GM12878 (cell line): ENCODE measurements around the gene LSM12. TPM values are rescaled to one million over a fixed set of nuclear protein-coding genes. Genes with fewer than 3 reads are reported as not detected.
A peak's percentile ranks its signal among the peaks of the same experiment; 100 is the strongest.

ENCODE experiments used
- ATAC-seq: fragments of 200-7000 bp; cut with Tn5 transposase; 3 replicates; pipeline ENCODE4 v1.9.1; 2020; ENCODE audit warnings: mild to moderate bottlenecking, moderate library complexity
- BruUV-seq: library from RNA; stranded (reverse); fragments of 400-500 nt; replicated peaks from 2 replicates; lab custom pipeline; 2021; lab: Mats Ljungman, UMichigan
- CTCF ChIA-PET: fragments of 300-600 bp; sonication (Branson Sonifier 250); formaldehyde crosslinking; extraction: SDS; loops from one replicate; lab custom pipeline; 2021; ENCODE audit warnings: inconsistent platforms; lab: Yijun Ruan, JAX
- POLR2A ChIA-PET: fragments of 350-600 bp; formaldehyde crosslinking; extraction: SDS; loops from one replicate; lab custom pipeline; 2021; ENCODE audit warnings: inconsistent platforms; lab: Charles Lee
- RAD21 ChIA-PET: fragments of 300-600 bp; sonication (Branson Sonifier 250); formaldehyde crosslinking; loops from one replicate; lab custom pipeline; 2023; ENCODE audit warnings: antibody characterized with exemption; ENCODE audit not compliant: unreplicated experiment; lab: Charles Lee
- SMC1A ChIA-PET: fragments of 300-600 bp; sonication (Branson Sonifier 250); formaldehyde crosslinking; loops from one replicate; lab custom pipeline; 2023; ENCODE audit not compliant: unreplicated experiment, uncharacterized antibody; lab: Charles Lee
- DNase-seq: peaks from one replicate; pipeline ENCODE4 v3.0.0-alpha.2; 2011; ENCODE audit warnings: low read depth, low spot score
- FAIRE-seq: peaks from 3 replicates; lab custom pipeline; 2011; peaks lifted over from hg19 to GRCh38; lab: Jason Lieb, UNC
- H2AFZ ChIP-seq: 2 replicates; pipeline ENCODE4 v1.6.0; 2011; ENCODE audit warnings: low read depth, low read length, control low read depth; ENCODE audit not compliant: control insufficient read depth
- H3K27ac ChIP-seq: 2 replicates; pipeline ENCODE4 v1.5.1; 2011; ENCODE audit warnings: control low read depth; ENCODE audit not compliant: control insufficient read depth, insufficient read depth
- H3K27me3 ChIP-seq, 2 experiments: replicated peaks in 1 of 2; 2 replicates each; pipeline versions ENCODE4 v1.6.0 to v1.6.1; 2011; ENCODE audit warnings: low read length in 1 of 2; ENCODE audit not compliant: control insufficient read depth in 2 of 2, insufficient read depth in 2 of 2
- H3K36me3 ChIP-seq, 2 experiments: 2 replicates each; pipeline ENCODE4 v1.5.1; 2011; ENCODE audit warnings: low read length in 1 of 2; ENCODE audit not compliant: control insufficient read depth in 2 of 2, insufficient read depth in 2 of 2
- H3K4me1 ChIP-seq: 2 replicates; pipeline ENCODE4 v1.6.1; 2011; ENCODE audit warnings: mild to moderate bottlenecking, low read length, moderate library complexity, mixed read lengths; ENCODE audit not compliant: control insufficient read depth, insufficient read depth
- H3K4me2 ChIP-seq: 2 replicates; pipeline ENCODE4 v1.6.0; 2011; ENCODE audit warnings: control low read depth; ENCODE audit not compliant: control insufficient read depth, insufficient read depth
- H3K4me3 ChIP-seq: fragments of 200-600 bp; sonication (generic); 2 replicates; pipeline ENCODE4 v1.5.1; 2016
- H3K79me2 ChIP-seq: 2 replicates; pipeline ENCODE4 v1.6.0; 2011; ENCODE audit warnings: low read length; ENCODE audit not compliant: control insufficient read depth, insufficient read depth
- H3K9ac ChIP-seq: 2 replicates; pipeline ENCODE4 v1.8.0; 2011; ENCODE audit warnings: low read length, control low read depth, mixed read lengths; ENCODE audit not compliant: control insufficient read depth, insufficient read depth
- H3K9me3 ChIP-seq: replicated peaks from 3 replicates; pipeline ENCODE4 v1.5.1; 2011; ENCODE audit warnings: mild to moderate bottlenecking, low read length; ENCODE audit not compliant: control insufficient read depth, insufficient read depth
- H4K20me1 ChIP-seq: 2 replicates; pipeline ENCODE4 v1.6.0; 2011; ENCODE audit not compliant: control insufficient read depth, insufficient read depth
- CREM ChIP-seq: IDR thresholded peaks from 2 replicates; pipeline ENCODE4 v1.6.1; 2014; ENCODE audit warnings: antibody characterized with exemption, low read depth
- EGR1 ChIP-seq, 2 experiments: IDR thresholded peaks; 1 replicate in 1 of 2; 2 replicates in 1 of 2; pipeline ENCODE4 v1.6.1; 2011 to 2012; ENCODE audit warnings: low read depth in 2 of 2, low read length in 2 of 2, borderline replicate concordance in 1 of 2, mild to moderate bottlenecking in 1 of 2, moderate library complexity in 1 of 2
- IKZF1 ChIP-seq: fragments of 450-650 bp; conservative IDR thresholded peaks from 2 replicates; pipeline ENCODE4 v1.6.1; 2017; ENCODE audit warnings: antibody characterized with exemption, mild to moderate bottlenecking
- NR2F1 ChIP-seq: fragments of 450-650 bp; conservative IDR thresholded peaks from 2 replicates; pipeline ENCODE4 v1.6.1; 2017; ENCODE audit warnings: mild to moderate bottlenecking
- PAX5 ChIP-seq: IDR thresholded peaks from 2 replicates; pipeline ENCODE4 v1.6.1; 2011; ENCODE audit warnings: low read depth, low read length, borderline replicate concordance
- WRNIP1 ChIP-seq: IDR thresholded peaks from 2 replicates; pipeline ENCODE4 v1.6.1; 2011; ENCODE audit warnings: low read depth, low read length, improper control_type of control experiment, borderline replicate concordance
- WGBS: methylation state at CpG from one replicate; pipeline ENCODE4 v1.1.6; 2016; ENCODE audit warnings: low lambda C conversion rate; ENCODE audit not compliant: insufficient replicate concordance, insufficient coverage; ENCODE audit errors: missing lambda C conversion rate; 5-methylcytosine and 5-hydroxymethylcytosine counted together
- in situ Hi-C: fragments of 300-500 bp; cut with MboI; formaldehyde crosslinking; loops from 9 replicates; pipeline ENCODE4 v1.14.3; 2018; ENCODE audit warnings: mixed read lengths
- intact Hi-C: fragments of 100-400 bp; cut with micrococcal nuclease; formaldehyde crosslinking; loops from one replicate; pipeline ENCODE4 v1.14.2; 2022; ENCODE audit not compliant: unreplicated experiment
- polyA plus RNA-seq, 11 experiments: library from polyadenylated mRNA; depleted of rRNA in 4 of 11; unstranded in 6 of 11; stranded (reverse) in 5 of 11; fragments of >200 nt; fragmentation: Nextera tagmentation in 4 of 11; fragmentation: Illumina TruSeq in 1 of 11; extraction: Ambion mirVana in 4 of 11; extraction: Trizol in 1 of 11; gene quantifications; 1 replicate in 1 of 11; 2 replicates in 10 of 11; pipeline versions ENCODE4 v1.2.1 to v1.2.3, GENCODE V29; 2011 to 2016; ENCODE audit warnings: inconsistent platforms in 2 of 11, missing spikeins in 2 of 11, low read depth in 1 of 11
- total RNA-seq, 4 experiments: library from RNA; depleted of rRNA in 3 of 4; stranded (reverse); fragments of >200 nt in 3 of 4; fragmentation: Illumina TruSeq in 1 of 4; extraction: Trizol in 1 of 4; gene quantifications; 2 replicates each; pipeline versions ENCODE4 v1.2.1 to v1.2.3, GENCODE V29; 2013 to 2021
- TF ChIP-seq, protein P1 (sequence below): IDR thresholded peaks from 2 replicates; pipeline ENCODE4 v1.6.1; 2011; ENCODE audit warnings: low read depth, low read length, improper control_type of control experiment, borderline replicate concordance

The LSM12 gene
- total and polyA plus RNA-seq, 10 of the 15 experiments (the other 5 are each of a cell fraction or from before 2014, with no cell fraction given) = 51.1 to 206 (median 70.8) TPM

DNA sequence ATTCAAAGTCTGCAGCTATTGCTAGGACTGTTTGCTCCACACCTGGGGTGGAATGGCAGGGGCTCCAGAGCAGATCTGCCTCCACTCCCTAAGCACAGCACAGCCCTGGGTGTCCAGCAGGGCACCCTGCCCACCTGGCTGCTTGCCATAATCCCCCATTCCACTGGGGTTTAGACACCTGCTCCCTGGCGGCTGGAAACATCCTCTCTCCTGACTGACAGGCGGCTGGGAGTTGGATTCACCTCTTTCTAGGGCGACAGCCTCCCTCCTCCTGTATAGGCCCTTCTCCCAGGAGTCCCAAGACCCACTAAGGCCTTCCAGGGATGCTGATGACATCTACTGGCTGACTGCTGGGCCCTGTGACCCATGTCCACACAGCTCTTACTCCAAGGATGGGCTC is 39.0 kb upstream of the LSM12 start:
- in situ Hi-C loops = loop anchor here (25.0 kb wide), 1 partner anchor 893 kb away; the partner anchor contains the start of gene TMEM106A
- WGBS = 82% methylated on average over 3 of the region's 3 CpGs
- no peaks in the 10 kb centered on the region for H4K20me1 ChIP-seq
- no peak for ATAC-seq
- TF ChIP-seq IKZF1 = no peak
- TF ChIP-seq WRNIP1 = no peak
- TF ChIP-seq CREM = no peak
- TF ChIP-seq PAX5 = no peak
- no peak for TF ChIP-seq EGR1 (IDR thresholded peaks at IDR 0.05; ENCODE audit: borderline replicate concordance in 1 of 2, low read depth in 2 of 2, low read length in 2 of 2)
- no peak for TF ChIP-seq NR2F1
- TF ChIP-seq, protein P1, sequence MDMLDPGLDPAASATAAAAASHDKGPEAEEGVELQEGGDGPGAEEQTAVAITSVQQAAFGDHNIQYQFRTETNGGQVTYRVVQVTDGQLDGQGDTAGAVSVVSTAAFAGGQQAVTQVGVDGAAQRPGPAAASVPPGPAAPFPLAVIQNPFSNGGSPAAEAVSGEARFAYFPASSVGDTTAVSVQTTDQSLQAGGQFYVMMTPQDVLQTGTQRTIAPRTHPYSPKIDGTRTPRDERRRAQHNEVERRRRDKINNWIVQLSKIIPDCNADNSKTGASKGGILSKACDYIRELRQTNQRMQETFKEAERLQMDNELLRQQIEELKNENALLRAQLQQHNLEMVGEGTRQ = no peak
- H3K9ac ChIP-seq = no peak overlapping the region
- H3K27ac ChIP-seq = no peak overlapping the region
- no peaks in the 10 kb centered on the region; a peak in 2 of 4 replicates for H3K36me3 ChIP-seq
- H3K4me3 ChIP-seq = no peak overlapping the region
- BruUV-seq = no TSS peak
- SMC1A ChIA-PET = interaction anchor here (1.2 kb wide), 1 partner anchor 14 kb away, joined by 3 read pairs; no protein-coding TSS in a partner anchor
- DNase-seq = no peak
- POLR2A ChIA-PET = no interaction called here
- H3K79me2 ChIP-seq = peaks cover 33% of the 10 kb centered on the region
- peak overlapping the region; percentile 22; the same call in 1 of the 2 replicates for H3K4me2 ChIP-seq
- no peak for FAIRE-seq
- CTCF ChIA-PET = interaction anchor here (1.3 to 1.6 kb wide), 4 partner anchors 11 to 225 kb away, joined by 3 to 7 read pairs (median 4); no protein-coding TSS in a partner anchor
- H3K9me3 ChIP-seq = no peaks in the 10 kb centered on the region
- intact Hi-C loops = no loop called here
- RAD21 ChIA-PET = no interaction called here
- H3K4me1 ChIP-seq = peaks cover 6% of the 10 kb centered on the region
- H3K27me3 ChIP-seq = no peaks in the 10 kb centered on the region
- no peak overlapping the region for H2AFZ ChIP-seq
